GM19238 (cell line): ENCODE results near the gene SPSB2.

Source experiments
- DNase-seq: peaks from one replicate; pipeline ENCODE4 v3.0.0; 2011; ENCODE audit warnings: low spot score; ENCODE audit not compliant: insufficient read length

SPSB2 gene

DNA sequence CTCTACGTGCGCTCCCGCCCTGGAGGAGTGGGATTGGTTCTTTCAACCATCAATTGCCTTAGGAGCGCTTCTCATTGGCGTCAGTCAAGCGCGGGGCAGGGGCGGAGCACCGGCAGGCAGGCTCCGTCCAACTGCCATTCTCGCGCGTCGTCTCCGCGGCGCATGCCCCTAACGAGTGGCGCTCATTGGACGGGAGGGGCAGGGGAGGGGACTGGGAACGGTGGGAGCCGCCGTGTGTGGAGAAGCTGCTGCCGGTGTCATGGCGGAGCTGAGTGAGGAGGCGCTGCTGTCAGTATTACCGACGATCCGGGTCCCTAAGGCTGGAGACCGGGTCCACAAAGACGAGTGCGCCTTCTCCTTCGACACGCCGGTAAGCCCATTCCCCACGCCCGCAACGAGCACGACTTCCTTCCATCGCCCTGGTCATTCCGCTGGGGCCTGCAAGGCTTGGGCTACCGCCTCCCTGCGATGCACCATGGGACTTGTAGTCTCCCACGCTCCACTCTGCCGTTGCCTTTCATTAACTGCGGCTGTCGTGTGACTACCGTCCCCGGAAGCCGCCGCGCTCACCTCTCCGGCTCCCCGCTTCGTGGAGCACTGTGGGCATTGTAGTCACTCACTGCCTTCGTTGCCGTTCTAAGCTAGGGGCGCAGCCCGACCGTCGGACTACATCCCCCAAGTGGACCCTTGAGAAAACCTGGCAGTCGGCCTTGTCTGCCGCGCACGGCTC is 21.0 kb downstream of the SPSB2 start, which contains the start of gene USP5:
Gene USP5 (plus strand): TSS at position 230 of the 730 bp plus-strand sequence. CDS start 30 bp downstream, at position 260.
- DNase-seq, result peak; percentile 93

DNA sequence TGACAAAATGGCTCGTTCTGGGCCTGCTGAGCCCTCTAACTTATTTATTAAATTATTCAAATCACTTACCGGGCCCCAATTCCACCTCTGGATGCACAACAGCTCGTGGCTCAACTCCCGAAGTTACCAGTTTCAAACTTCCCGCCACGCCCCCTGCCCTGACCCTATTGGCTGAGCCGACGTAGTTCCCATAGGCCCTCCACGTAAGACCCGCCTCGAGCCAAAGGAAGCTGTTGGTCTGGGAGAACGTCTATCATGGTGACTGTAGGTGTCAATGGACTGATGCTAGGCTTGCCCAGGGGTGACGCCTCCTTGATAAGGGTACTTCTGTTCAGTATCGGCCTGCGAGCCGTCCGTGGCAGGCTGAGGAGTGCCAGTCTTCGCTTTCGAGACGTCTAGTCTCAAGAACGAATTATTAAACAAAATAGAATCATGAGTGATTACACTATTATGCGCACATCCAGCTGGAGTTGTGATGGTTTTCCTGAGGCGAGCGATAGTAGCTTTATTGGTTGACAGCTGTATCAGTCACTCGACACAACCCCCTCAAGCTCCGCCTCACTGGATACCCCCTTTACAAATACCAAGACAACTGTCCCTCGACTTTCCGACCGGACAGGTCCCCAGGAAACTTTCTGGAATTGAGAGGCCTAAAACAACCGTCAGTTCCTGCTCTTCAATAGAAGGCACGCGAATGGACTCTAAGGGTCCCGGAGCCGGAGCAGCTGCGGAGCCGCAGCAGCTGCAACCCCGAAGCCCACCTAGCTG is 21.8 kb downstream of the SPSB2 start, which contains the start of gene CDCA3:
Gene CDCA3 (minus strand): TSS at position 134 of the 768 bp plus-strand sequence. CDS start 334 bp downstream, outside the sequence.
- DNase-seq, result peak; percentile 100

GRCh38 chr12:6850796-6851152 is 22.3 kb downstream of the SPSB2 start:
- no peak for DNase-seq

- DNase-seq, result no peak
Observed at GRCh38 chr12:6849976-6850560, 23.0 kb downstream of the SPSB2 start.

- no peak for DNase-seq
Observed at GRCh38 chr12:6849427-6849826, 23.7 kb downstream of the SPSB2 start.

GRCh38 chr12:6847676-6848075 is 25.4 kb downstream of the SPSB2 start:
- DNase-seq, result no peak

DNA sequence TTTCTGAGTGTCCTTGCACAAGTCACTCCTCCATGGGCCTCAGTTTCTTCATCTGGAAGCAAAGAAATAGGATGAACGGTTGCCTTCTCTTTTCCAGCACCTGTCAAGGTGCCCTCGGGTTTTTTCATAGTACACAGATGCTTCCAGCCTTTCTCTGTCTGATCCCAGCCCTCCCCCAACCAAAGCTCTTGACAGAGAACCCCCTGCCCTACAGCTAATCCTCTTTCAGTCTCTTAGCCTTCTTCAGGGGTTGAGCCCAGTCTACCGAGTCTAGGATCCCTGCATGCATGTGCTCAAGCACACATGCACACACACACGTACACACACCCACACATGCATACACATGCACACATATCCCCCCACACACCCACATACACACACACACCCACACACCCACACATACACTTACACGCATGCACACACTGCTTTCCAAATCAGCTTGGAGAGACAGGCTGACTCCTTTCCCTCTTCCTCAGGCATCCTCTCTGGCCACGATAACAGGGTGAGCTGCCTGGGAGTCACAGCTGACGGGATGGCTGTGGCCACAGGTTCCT is 26.7 kb downstream of the SPSB2 start:
- DNase-seq, result no peak

- DNase-seq, result no peak
Observed at GRCh38 chr12:6845395-6845794, 27.7 kb downstream of the SPSB2 start.

- no peak for DNase-seq
Observed at GRCh38 chr12:6843118-6843902, 29.8 kb downstream of the SPSB2 start.

GRCh38 chr12:6842075-6842474 is 31.0 kb downstream of the SPSB2 start:
- no peak for DNase-seq

DNA sequence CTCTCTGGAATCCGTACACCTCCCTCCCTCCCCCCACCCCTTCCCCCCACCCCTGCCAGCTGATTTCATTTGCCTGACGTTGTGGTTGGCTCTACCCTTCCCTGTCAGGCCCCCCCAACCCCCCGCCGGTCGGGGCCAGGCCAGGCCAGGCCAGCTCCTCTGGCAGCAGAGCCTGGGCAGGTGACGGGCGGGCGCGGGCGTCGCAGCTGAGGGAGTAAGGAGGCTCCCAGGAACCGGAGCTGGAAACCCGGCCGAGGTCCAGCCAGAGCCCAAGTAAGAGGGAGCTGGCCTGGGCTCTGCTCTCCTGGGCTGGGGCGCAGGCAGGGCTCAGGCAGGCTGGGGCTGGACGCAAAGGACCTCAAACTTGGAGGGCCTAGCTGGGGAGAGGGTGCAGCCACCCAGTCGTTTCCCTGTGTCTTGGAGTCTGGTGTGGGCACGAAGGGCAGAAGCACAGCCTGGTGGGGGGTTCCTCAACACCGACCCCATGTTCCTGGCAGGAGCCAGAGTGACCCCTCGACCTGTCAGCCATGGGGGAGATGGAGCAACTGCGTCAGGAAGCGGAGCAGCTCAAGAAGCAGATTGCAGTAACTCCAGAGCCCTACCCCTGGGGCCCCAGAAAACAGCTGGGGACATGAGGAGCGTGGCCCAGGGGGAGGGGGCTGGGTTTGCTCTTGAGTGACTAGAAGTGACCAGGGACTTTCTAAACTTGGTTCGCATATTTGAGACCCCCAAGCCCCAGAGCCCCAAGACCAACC is 32.2 kb downstream of the SPSB2 start, which contains the start of gene GNB3:
Gene GNB3 (plus strand): TSS at position 165 of the 755 bp plus-strand sequence. CDS start 363 bp downstream, at position 528.
- no peak for DNase-seq

- DNase-seq, result no peak
Observed at GRCh38 chr12:6840330-6840729, 32.8 kb downstream of the SPSB2 start.

GRCh38 chr12:6839482-6840201 is 33.5 kb downstream of the SPSB2 start:
- peak; percentile 73 for DNase-seq

- no peak for DNase-seq
Observed at GRCh38 chr12:6838854-6839253, 34.2 kb downstream of the SPSB2 start.

DNA sequence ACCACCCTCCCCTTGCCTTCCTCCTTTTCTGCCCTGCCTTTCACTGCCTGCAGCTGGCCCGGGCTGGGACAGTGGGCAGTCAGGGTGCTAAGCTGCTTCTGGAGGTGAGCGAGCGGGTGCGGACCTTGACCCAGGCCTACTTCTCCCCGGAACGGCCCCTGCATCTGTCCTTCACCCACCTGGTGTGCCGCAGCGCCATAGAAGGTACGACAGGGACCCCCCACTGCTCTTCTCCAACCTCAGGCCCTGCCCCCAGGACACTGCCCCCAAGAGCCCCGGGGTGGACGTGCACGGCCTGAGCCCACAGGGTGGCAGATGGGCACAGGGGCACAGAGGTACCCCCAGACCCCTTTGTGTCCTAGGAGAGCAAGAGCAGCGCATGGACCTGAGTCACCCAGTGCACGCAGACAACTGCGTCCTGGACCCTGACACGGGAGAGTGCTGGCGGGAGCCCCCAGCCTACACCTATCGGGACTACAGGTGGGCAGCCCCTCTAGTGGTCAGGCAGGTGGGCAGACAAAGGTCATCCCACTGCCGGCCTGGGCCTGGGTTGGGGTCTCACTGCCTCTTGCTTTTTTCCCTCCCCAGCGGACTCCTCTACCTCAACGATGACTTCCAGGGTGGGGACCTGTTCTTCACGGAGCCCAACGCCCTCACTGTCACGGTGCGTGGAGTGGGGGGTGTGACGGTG is 35.6 kb downstream of the SPSB2 start:
- no peak for DNase-seq

- DNase-seq, result no peak
Observed at GRCh38 chr12:6836851-6837250, 36.3 kb downstream of the SPSB2 start.

DNA sequence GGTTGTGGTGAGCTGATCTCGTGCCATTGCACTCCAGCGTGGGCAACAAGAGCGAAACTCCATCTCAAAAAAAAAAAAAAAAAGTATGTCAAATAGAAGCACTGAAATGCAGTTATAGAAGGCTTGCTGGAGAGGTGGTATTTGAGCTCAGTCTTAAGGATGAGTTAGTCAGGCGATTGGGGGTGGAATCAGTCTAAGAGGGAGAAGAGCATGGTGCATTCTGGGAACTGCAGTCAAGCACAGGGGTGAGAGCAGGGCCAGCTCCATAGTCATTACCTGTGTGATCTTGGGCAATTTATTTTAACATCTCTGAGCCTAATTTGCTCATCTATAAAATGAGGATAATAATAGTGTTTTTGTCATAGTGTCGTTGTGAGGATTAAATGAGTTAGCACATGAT is 38.2 kb downstream of the SPSB2 start:
- no peak for DNase-seq

GRCh38 chr12:6834254-6834653 is 38.8 kb downstream of the SPSB2 start:
- DNase-seq, result no peak
